Hepatocyte (in vitro differentiated cells): ENCODE results near the gene GMDS. TPM values are rescaled to one million over a fixed set of nuclear protein-coding genes. Genes with fewer than 3 reads are reported as not detected.

Source experiments
- DNase-seq: peaks from one replicate; pipeline ENCODE4 v3.0.0-alpha.2; 2016; ENCODE audit warnings: low spot score
- H2AFZ ChIP-seq: fragments of 200-600 bp; sonication (generic); 2 replicates; pipeline ENCODE4 v1.6.0; 2016; ENCODE audit warnings: antibody characterized with exemption, mild to moderate bottlenecking
- H3K27ac ChIP-seq: fragments of 200-600 bp; sonication (generic); 2 replicates; pipeline ENCODE4 v1.5.1; 2016; ENCODE audit warnings: mild to moderate bottlenecking
- H3K27me3 ChIP-seq: fragments of 200-600 bp; sonication (generic); 2 replicates; pipeline ENCODE4 v1.6.1; 2016
- H3K36me3 ChIP-seq: fragments of 200-600 bp; sonication (generic); replicated peaks from 2 replicates; pipeline ENCODE4 v1.5.1; 2016; ENCODE audit warnings: low read depth; ENCODE audit not compliant: insufficient read depth
- H3K4me1 ChIP-seq: fragments of 200-600 bp; sonication (generic); 2 replicates; pipeline ENCODE4 v1.5.1; 2016; ENCODE audit warnings: mild to moderate bottlenecking, moderate library complexity; ENCODE audit not compliant: insufficient read depth
- H3K4me2 ChIP-seq: fragments of 200-600 bp; sonication (generic); 2 replicates; pipeline ENCODE4 v1.6.0; 2016
- H3K4me3 ChIP-seq: fragments of 200-600 bp; sonication (generic); 2 replicates; pipeline ENCODE4 v1.5.1; 2016; ENCODE audit warnings: mild to moderate bottlenecking
- H3K79me2 ChIP-seq: fragments of 200-600 bp; sonication (generic); 2 replicates; pipeline ENCODE4 v1.6.0; 2017; ENCODE audit warnings: mild to moderate bottlenecking
- H3K9me2 ChIP-seq: fragments of 200-600 bp; sonication (generic); replicated peaks from 2 replicates; pipeline ENCODE4 v1.6.0; 2017; ENCODE audit warnings: mild to moderate bottlenecking; ENCODE audit not compliant: insufficient read depth
- H3K9me3 ChIP-seq: fragments of 200-600 bp; sonication (generic); 2 replicates; pipeline ENCODE4 v1.5.1; 2016; ENCODE audit warnings: low read depth, mild to moderate bottlenecking
- H4K20me1 ChIP-seq: fragments of 200-600 bp; sonication (generic); 2 replicates; pipeline ENCODE4 v1.6.0; 2016; ENCODE audit warnings: mild to moderate bottlenecking; ENCODE audit not compliant: insufficient read depth, poor library complexity, severe bottlenecking
- CTCF ChIP-seq: fragments of 200-600 bp; sonication (generic); IDR thresholded peaks from 2 replicates; pipeline ENCODE4 v1.5.1; 2016; ENCODE audit warnings: antibody characterized with exemption, mild to moderate bottlenecking; ENCODE audit not compliant: poor library complexity
- EZH2 ChIP-seq: fragments of 200-600 bp; sonication (generic); IDR thresholded peaks from 2 replicates; pipeline ENCODE4 v1.6.1; 2016; ENCODE audit warnings: antibody characterized with exemption, mild to moderate bottlenecking, borderline replicate concordance
- EZH2phosphoT487 ChIP-seq: fragments of 200-600 bp; sonication (generic); IDR thresholded peaks from one replicate; pipeline ENCODE4 v1.6.1; 2018; ENCODE audit warnings: antibody characterized with exemption, mild to moderate bottlenecking, low read depth, moderate library complexity; ENCODE audit not compliant: unreplicated experiment, severe bottlenecking
- WGBS: methylation state at CpG from one replicate; pipeline ENCODE4 v1.1.6; 2016; ENCODE audit warnings: low lambda C conversion rate; ENCODE audit errors: missing lambda C conversion rate; 5-methylcytosine and 5-hydroxymethylcytosine counted together
- polyA plus RNA-seq: library from polyadenylated mRNA; unstranded; fragments of >200 nt; fragmentation: Nextera tagmentation; extraction: Ambion mirVana; gene quantifications from 2 replicates; pipeline ENCODE4 v1.2.1, GENCODE V29; 2016
- total RNA-seq: library from RNA; depleted of rRNA; stranded (reverse); fragments of >200 nt; gene quantifications from 2 replicates; pipeline ENCODE4 v1.2.3, GENCODE V29; 2014

Gene GMDS
- total and polyA plus RNA-seq, 2 experiments from 2014 or later: 20.7 to 32.6 TPM

- TF ChIP-seq CTCF (no peak), EZH2phosphoT487 (no peak), EZH2 (no peak)
- Histone ChIP-seq H3K9me2 (no peaks in the 10 kb centered on the region), H4K20me1 (no peaks in the 10 kb centered on the region), H2AFZ (no peak overlapping the region), H3K36me3 (no peaks in the 10 kb centered on the region), H3K27me3 (no peaks in the 10 kb centered on the region), H3K4me2 (peak overlapping the region; percentile 25), H3K27ac (peak overlapping the region; percentile 40), H3K4me1 (peaks cover 19% of the 10 kb centered on the region), H3K4me3 (no peak overlapping the region), H3K9me3 (no peaks in the 10 kb centered on the region), H3K79me2 (no peaks in the 10 kb centered on the region)
- 88% methylated on average over 9 of the region's 9 CpGs for WGBS
- DNase-seq: peak; percentile 18
Observed at GRCh38 chr6:1798303-1798964, 447.0 kb downstream of the GMDS start.

- Histone ChIP-seq H3K79me2 (no peaks in the 10 kb centered on the region), H3K9me2 (no peaks in the 10 kb centered on the region), H3K4me1 (peaks cover 19% of the 10 kb centered on the region), H3K36me3 (no peaks in the 10 kb centered on the region), H3K4me2 (peak overlapping the region; percentile 25), H3K4me3 (no peak overlapping the region), H3K27me3 (no peaks in the 10 kb centered on the region), H3K27ac (peak overlapping the region; percentile 40), H3K9me3 (no peaks in the 10 kb centered on the region), H2AFZ (no peak overlapping the region), H4K20me1 (no peaks in the 10 kb centered on the region)
- WGBS: 89% methylated on average over 1 of the region's 1 CpG
- TF ChIP-seq CTCF: no peak
- TF ChIP-seq EZH2: no peak
- no peak for TF ChIP-seq EZH2phosphoT487
- DNase-seq: no peak
Observed at GRCh38 chr6:1797801-1798200, 447.6 kb downstream of the GMDS start.

- no peaks in the 10 kb centered on the region for H4K20me1 ChIP-seq
- no peaks in the 10 kb centered on the region for H3K36me3 ChIP-seq
- no peaks in the 10 kb centered on the region for H3K9me3 ChIP-seq
- H3K79me2 ChIP-seq: no peaks in the 10 kb centered on the region
- peaks cover 19% of the 10 kb centered on the region for H3K4me1 ChIP-seq
- H3K9me2 ChIP-seq: no peaks in the 10 kb centered on the region
- TF ChIP-seq EZH2 (no peak), EZH2phosphoT487 (no peak), CTCF (no peak)
- H3K27me3 ChIP-seq: no peaks in the 10 kb centered on the region
- no peak overlapping the region for H3K4me3 ChIP-seq
- H3K27ac ChIP-seq: peak overlapping the region; percentile 40
- no peak for DNase-seq
- H3K4me2 ChIP-seq: no peak overlapping the region
- H2AFZ ChIP-seq: no peak overlapping the region
- 91% methylated on average over 8 of the region's 8 CpGs for WGBS
Observed at GRCh38 chr6:1796706-1797529, 448.5 kb downstream of the GMDS start.
